ENCODE measurements around the gene DIS3L2.

Gene DIS3L2

DNA sequence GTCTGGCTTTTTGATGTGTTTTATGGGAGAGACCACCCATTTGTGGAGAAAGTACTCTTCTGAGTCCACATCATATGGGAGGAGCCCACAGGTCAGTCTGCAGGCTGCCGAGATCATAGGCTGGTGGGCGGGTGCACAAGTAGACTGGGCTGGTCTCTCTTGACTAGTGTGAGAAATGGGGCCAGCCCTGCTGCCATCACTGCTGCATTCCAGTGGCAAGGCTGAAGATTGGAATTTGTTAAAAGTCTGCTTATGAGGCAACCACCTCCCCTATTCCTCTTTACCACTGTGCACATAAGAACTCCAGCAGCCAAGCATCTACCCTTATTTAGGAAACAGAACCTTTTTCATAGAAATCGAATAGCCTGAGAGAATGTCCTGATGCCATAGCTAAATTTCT is 200.7 kb downstream of the DIS3L2 start:
- TF ChIP-seq, protein P1, sequence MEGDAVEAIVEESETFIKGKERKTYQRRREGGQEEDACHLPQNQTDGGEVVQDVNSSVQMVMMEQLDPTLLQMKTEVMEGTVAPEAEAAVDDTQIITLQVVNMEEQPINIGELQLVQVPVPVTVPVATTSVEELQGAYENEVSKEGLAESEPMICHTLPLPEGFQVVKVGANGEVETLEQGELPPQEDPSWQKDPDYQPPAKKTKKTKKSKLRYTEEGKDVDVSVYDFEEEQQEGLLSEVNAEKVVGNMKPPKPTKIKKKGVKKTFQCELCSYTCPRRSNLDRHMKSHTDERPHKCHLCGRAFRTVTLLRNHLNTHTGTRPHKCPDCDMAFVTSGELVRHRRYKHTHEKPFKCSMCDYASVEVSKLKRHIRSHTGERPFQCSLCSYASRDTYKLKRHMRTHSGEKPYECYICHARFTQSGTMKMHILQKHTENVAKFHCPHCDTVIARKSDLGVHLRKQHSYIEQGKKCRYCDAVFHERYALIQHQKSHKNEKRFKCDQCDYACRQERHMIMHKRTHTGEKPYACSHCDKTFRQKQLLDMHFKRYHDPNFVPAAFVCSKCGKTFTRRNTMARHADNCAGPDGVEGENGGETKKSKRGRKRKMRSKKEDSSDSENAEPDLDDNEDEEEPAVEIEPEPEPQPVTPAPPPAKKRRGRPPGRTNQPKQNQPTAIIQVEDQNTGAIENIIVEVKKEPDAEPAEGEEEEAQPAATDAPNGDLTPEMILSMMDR (IDR thresholded peaks at IDR 0.05): no peak

DNA sequence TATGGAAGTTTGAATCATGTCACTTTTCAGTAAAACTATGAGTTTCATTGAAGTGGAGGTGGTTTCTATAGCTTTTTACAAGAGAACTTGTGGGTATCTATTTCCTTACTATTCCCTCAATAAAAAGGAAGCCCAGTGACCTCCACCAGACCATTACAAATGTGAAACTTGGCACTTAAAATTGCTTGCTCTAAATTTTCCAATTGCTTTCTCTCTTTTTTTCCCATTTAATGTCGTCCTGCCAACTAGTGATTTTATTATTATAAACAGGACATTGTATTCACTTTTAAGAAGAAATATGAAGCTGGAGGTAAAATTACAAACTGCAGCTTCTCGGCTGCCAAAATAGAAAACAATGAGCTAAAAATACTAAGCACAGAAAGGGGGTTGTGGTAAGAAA is 208.9 kb downstream of the DIS3L2 start:
- TF ChIP-seq, protein P1 (IDR thresholded peaks at IDR 0.05): no peak

DNA sequence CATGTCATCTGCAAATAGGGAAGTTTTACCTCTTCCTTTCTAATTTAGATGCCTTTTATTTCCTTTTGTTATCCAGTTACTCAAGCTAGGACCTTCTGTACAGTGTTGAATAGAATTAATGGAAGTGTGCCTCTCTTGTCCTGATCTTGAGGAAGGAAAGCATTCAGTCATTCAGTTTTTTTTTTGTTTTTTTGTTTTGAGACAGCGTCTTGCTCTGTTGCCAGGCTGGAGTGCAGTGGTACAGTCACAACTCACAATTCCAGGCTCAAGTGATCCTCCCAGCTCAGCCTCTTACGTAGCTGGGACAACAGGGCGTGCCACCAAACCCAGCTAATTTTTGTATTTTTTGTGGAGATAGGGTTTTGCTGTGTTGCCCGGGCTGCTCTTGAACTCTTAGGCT is 213.1 kb downstream of the DIS3L2 start:
- TF ChIP-seq, protein P1 (IDR thresholded peaks at IDR 0.05): no peak

DNA sequence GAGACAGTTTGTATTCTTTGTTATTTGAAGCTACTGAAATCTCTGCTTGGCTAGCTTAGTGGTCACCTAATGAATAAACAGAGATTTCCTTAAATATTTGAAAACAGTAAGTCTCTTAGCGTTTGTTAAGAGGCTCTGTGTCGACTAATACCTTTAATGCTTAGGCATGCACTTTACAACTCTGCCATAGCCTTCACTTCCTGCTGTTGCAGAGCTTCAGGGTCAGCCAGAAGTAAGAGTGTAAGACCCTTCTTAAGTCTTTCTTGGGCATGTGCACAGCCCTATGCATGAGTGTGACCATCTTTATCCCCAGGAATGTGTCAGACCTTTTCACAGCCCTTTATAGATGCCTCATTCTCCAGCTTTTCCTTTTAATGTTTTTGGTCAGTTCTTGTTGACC is 221.8 kb downstream of the DIS3L2 start:
- TF ChIP-seq, protein P1 (IDR thresholded peaks at IDR 0.05): no peak

DNA sequence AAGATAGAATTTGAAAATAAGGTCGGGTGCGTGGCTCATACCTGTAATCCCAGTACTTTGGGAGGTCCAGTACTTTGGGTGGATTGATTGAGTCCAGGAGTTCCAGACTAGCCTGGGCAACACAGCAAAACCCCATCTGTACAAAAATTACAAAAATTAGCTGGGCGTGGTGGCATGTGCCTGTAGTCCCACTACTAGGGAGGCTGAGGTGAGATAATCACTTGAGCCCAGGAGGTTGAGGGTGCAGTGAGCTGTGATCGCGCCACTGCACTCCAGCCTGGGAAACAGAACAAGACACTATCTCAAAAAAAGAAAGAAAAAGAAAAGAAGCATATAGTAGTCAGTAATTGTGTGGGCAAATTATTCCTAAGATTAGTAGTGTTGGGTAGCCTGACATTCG is 222.8 kb downstream of the DIS3L2 start:
- TF ChIP-seq, protein P1 (IDR thresholded peaks at IDR 0.05): no peak

DNA sequence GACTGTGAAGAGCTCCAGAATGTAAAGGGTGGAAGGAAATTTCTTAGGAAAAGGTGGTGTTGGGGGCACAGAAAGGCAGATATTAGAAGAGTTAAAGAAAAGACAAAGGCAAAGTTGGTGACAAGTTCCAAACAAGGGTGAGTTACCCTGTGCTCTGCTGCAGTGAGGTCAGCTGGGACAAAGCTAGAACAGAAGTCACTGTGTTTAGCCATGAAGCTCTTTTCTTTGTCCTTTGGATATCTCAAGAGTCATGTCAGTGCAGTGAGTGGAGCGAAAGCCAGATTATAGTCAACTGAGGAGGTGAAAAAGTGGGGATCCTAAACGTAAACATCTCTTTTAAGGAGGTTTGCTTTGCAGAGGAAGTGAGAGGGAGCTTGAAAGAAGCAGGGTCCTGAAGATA is 229.3 kb downstream of the DIS3L2 start:
- TF ChIP-seq, protein P1 (IDR thresholded peaks at IDR 0.05): no peak

DNA sequence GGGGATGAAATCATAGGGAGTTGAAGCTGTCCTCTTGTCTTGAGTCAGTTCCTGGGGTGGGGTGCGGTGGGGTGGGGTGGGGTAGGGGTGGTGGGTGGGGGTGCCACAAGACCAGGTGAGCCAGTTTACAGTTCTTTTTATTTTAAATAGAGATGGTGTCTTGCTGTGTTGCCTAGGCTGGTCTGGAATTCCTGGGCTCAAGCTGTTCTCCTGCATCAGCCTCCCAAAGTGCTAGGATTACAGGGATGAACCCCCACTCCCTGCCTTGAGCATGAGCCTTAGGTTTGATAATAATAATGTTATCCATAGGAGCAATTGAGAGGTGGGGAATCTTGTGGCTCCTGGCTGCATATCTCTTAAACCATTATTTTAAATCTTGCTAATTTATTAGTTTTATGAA is 234.0 kb downstream of the DIS3L2 start:
- TF ChIP-seq, protein P1 (IDR thresholded peaks at IDR 0.05): no peak

DNA sequence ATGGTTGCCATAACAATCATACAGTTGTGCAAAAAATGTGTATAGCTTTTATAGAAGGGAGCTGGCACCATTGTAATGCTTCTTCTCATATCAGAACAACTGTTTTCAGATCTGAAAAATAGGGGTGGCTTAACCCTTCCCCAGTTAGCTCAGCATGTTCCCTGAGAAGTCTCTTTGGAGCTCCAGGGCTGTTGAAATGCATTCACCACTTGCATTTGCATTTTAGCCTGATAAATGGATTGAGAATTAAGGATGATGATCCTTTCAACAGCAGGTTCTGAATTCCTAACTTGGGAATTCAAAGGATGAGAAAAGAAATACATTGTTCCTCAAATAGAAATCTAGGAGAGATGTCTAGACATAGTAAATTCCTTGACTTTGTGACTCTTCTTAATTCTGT is 235.3 kb downstream of the DIS3L2 start:
- TF ChIP-seq, protein P1 (IDR thresholded peaks at IDR 0.05): no peak
